Ovary (tissue), 9 donors: Measurements from ENCODE around the gene CA5B. TPM values are rescaled to one million over a fixed set of nuclear protein-coding genes. Genes with fewer than 3 reads are reported as not detected.

Experiments used
- DNase-seq, 5 donors: peaks; one replicate each; pipeline ENCODE4 v3.0.0-alpha.2; 2019 to 2020
- H3K27ac ChIP-seq, 2 donors: fragments of 200-600 bp; one replicate each; pipeline versions ENCODE4 v1.5.1 to v1.8.0; 2019 to 2022
- H3K27me3 ChIP-seq: fragments of 200-600 bp; one replicate; pipeline ENCODE4 v1.8.0; 2022
- H3K36me3 ChIP-seq: fragments of 200-600 bp; sonication (generic); one replicate; pipeline ENCODE4 v1.5.1; 2019
- H3K4me1 ChIP-seq: one replicate; pipeline ENCODE4 v1.8.1; 2013; ENCODE audit warnings: mild to moderate bottlenecking, moderate library complexity; ENCODE audit not compliant: insufficient read depth
- H3K4me3 ChIP-seq: fragments of 200-600 bp; sonication (generic); one replicate; pipeline ENCODE4 v1.5.1; 2017
- H3K9me3 ChIP-seq, 2 donors: fragments of 200-600 bp in 1 of 2; sonication (generic) in 1 of 2; one replicate each; pipeline versions ENCODE4 v1.5.1 to v1.8.1; 2013 to 2019; ENCODE audit warnings: mild to moderate bottlenecking in 1 of 2, moderate library complexity in 1 of 2
- CTCF ChIP-seq, 3 donors: fragments of 450-650 bp in 2 of 3; fragments of 200-600 bp in 1 of 3; IDR thresholded peaks; one replicate each; pipeline versions ENCODE4 v1.5.1 to v1.8.0; 2016 to 2022; ENCODE audit warnings: antibody characterized with exemption in 3 of 3, mild to moderate bottlenecking in 1 of 3
- EP300 ChIP-seq: sonication (generic); formaldehyde crosslinking; IDR thresholded peaks from one replicate; pipeline ENCODE4 v1.6.1; 2017; ENCODE audit warnings: antibody characterized with exemption
- POLR2A ChIP-seq: fragments of 450-650 bp; IDR thresholded peaks from one replicate; pipeline ENCODE4 v1.6.1; 2017; ENCODE audit warnings: antibody characterized with exemption, mild to moderate bottlenecking, moderate library complexity
- WGBS, 3 donors: extraction: QIAGEN DNeasy Blood & Tissue Kit in 1 of 3; methylation state at CpG; one replicate each; pipeline versions ENCODE4 v1.1.5 to v1.1.7; 2013 to 2017; 5-methylcytosine and 5-hydroxymethylcytosine counted together
- intact Hi-C, 4 donors: fragments of 100-400 bp; cut with DNase I; formaldehyde crosslinking; loops; one replicate each; pipeline versions ENCODE4 v1.11.0 to v1.15.1; 2022 to 2023
- polyA plus RNA-seq, 2 donors: library from polyadenylated mRNA; stranded (reverse); fragments of 200-250 nt in 1 of 2; fragments of 350-450 nt in 1 of 2; fragmentation: Illumina TruSeq in 1 of 2; extraction: RNeasy Lipid Tissue Mini Kit (QIAGEN cat#74804) in 1 of 2; gene quantifications; one replicate each; pipeline ENCODE4 v1.2.3, GENCODE V29; 2013 to 2014
- total RNA-seq, 7 donors: library from RNA; depleted of rRNA in 2 of 7; stranded (reverse); fragments of >200 nt in 2 of 7; fragmentation: NEBNext Ultra II Directional in 3 of 7; extraction: Animal tissue kit (Norgen Biotek cat#: 25700) in 3 of 7; gene quantifications; one replicate each; pipeline versions ENCODE4 v1.1.0 to v1.2.4, GENCODE V29; 2016 to 2023
- donor health status: DM: no; HTN: no; CAD: no; lungs with moderate emphysema.
- donor health status: DM: no; HTN: no; CAD: no.
- donor health status: Bipolar disorder and iron deficiency.
- donor health status: DM: yes; HTN: yes; CAD: no.
- donor health status: DM: no; HTN: no; CAD: no.
- donor health status: DM: yes; HTN: yes; CAD: no.

The CA5B gene
- total and polyA plus RNA-seq, 9 donors: 6.5 to 39.5 (median 24.1) TPM

DNA sequence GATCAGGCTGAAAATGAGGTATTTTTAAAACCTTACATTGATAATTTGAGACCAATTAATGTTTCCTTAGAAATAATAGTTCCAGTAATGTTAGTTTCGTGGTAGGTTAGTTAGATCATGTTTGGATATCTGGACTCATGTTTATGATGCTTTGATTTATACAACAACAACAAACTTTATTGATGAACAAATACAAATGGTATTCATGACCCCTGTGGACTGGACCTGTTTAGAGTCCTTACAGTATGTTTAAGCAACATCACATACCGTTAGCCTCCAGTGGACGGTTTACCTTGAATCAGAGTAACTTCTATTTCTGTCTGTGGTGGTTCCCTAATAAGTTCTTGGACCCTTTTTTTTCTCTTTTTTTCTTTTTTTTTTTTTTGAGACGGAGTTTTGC, 70.2 kb downstream of the CA5B start:
- Histone ChIP-seq H3K9me3 (no peaks in the 10 kb centered on the region), H3K4me1 (no peaks in the 10 kb centered on the region), H3K36me3 (no peaks in the 10 kb centered on the region), H3K27ac (no peak overlapping the region), H3K4me3 (no peak overlapping the region), H3K27me3 (no peaks in the 10 kb centered on the region)
- WGBS, 3 donors: 96% methylated on average over 4 of the region's 4 CpGs
- intact Hi-C loops: no loop called here
- no peak for TF ChIP-seq EP300
- no peak for TF ChIP-seq CTCF (IDR thresholded peaks at IDR 0.05)
- no peak for DNase-seq

DNA sequence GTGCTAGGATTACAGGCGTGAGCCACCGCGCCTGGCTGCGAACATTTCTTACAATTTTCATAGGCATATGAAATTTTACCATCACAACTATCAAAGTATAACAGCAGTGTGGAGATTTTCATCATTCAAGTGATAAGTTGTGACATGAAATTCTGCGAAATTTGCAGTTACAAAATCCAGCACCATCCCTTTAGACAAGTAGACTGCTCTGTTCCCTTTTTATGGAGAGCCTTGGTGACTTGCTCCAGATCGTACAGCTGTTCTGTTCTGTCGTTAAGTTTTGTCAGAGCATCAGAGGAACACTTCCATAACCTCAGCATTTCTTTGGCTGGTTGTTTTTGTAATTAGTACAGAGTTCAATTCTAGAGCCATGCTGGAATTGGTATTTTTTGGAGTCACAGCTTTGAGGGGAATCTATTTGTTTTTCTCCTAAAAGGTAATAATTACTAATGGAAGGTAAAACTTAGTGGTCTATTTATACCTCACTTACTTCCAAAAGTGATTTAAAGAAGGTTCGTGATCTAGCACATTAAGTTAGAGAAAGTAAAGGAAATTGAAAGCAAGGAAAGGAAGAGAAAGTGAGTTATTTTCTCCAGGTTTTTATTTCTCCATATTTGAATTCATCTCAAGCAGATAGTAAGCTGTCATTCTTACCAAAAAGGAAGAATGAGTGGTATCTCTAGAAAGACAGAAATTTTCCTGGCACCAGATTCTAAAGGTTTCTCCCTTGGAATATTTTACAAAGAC, 74.3 kb downstream of the CA5B start:
- 93 to 95% (median 95%) methylated on average over 8 of the region's 8 CpGs for WGBS, 3 donors

DNA sequence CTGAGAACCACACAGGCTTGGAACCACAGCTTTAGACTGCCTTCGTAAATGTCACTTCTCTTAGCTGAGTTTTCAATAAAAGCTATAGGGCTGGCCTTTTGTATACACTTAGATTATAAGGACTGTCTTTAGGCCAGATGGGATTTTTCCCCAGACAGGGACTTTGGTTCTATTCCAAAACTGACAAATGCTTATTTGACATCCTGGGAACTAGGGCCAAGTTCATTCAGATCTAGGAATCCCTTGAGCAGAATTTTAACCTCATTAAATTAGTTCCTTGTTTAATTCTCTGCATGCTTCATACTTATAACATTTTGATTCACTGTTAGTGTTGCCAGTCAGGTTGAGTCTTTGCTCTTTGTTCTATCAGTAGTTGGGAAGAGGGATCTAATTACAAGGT, 75.3 kb downstream of the CA5B start:
- DNase-seq: no peak
- H3K4me3 ChIP-seq: no peak overlapping the region
- no peaks in the 10 kb centered on the region for H3K4me1 ChIP-seq
- intact Hi-C loops: no loop called here
- H3K9me3 ChIP-seq: no peaks in the 10 kb centered on the region
- H3K36me3 ChIP-seq: no peaks in the 10 kb centered on the region
- TF ChIP-seq CTCF (IDR thresholded peaks at IDR 0.05) (no peak), POLR2A (no peak), EP300 (no peak)
- no peak overlapping the region for H3K27ac ChIP-seq
- 91 to 100% (median 98%) methylated on average over 1 of the region's 1 CpG for WGBS, 3 donors
- H3K27me3 ChIP-seq: no peaks in the 10 kb centered on the region

More for the DNA sequence above, 74.3 kb downstream of the CA5B start:
- no peaks in the 10 kb centered on the region for H3K27me3 ChIP-seq
- H3K36me3 ChIP-seq: no peaks in the 10 kb centered on the region
- H3K4me1 ChIP-seq: no peaks in the 10 kb centered on the region
- H3K9me3 ChIP-seq: no peaks in the 10 kb centered on the region
- H3K27ac ChIP-seq: no peak overlapping the region
- intact Hi-C loops: no loop called here
- no peak for DNase-seq
- TF ChIP-seq EP300 (no peak), CTCF (IDR thresholded peaks at IDR 0.05) (no peak), POLR2A (no peak)
- no peak overlapping the region for H3K4me3 ChIP-seq

DNA sequence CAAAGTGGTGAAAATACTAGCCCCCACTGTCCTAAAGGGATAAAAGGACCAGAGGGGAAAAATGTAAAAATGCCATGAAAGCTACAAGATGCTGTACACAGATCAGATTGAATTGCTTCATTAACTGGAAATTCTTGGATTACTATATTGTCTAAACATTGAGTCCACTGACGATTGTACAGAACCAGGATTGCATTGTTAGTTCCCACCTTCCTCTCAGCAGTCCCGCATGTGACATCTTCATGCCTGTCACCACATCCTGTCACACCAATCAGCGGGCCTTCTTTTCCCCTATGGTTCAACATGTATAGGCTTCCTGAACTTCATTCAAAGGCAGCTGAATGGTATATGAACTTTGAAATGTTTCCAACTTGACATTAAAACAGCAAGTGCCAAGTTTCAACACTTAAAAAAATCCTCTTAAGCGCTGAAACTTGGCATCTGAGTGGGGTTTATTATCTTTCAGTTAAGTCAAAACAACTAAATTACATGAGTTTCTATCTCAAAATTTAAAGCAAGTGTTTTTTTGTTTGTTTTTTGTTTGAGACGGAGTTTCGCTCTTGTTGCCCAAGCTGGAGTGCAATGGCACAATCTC, 76.8 kb downstream of the CA5B start:
- 89 to 93% (median 90%) methylated on average over 6 of the region's 6 CpGs for WGBS, 3 donors
- no peak overlapping the region for H3K4me3 ChIP-seq
- H3K36me3 ChIP-seq: no peaks in the 10 kb centered on the region
- intact Hi-C loops: no loop called here
- H3K9me3 ChIP-seq: no peaks in the 10 kb centered on the region
- no peaks in the 10 kb centered on the region for H3K27me3 ChIP-seq
- no peak overlapping the region for H3K27ac ChIP-seq
- H3K4me1 ChIP-seq: no peaks in the 10 kb centered on the region
- TF ChIP-seq POLR2A (no peak), CTCF (IDR thresholded peaks at IDR 0.05) (no peak), EP300 (no peak)
- no peak for DNase-seq
